Smooth muscle cell (in vitro differentiated cells): ENCODE measurements around the gene IER3IP1. TPM values are rescaled to one million over a fixed set of nuclear protein-coding genes. Genes with fewer than 3 reads are reported as not detected.
A peak's percentile ranks its signal among the peaks of the same experiment; 100 is the strongest.
"Not testable (repeated sequence)": the region's sequence is repeated elsewhere in the genome, so short reads cannot be mapped to it uniquely, and the experiment has no call there.

ENCODE experiments used
- DNase-seq: peaks from one replicate; lab custom pipeline; 2025; ENCODE audit not compliant: unreplicated experiment; lab: John Stamatoyannopoulos, UW
- H2AFZ ChIP-seq: fragments of 200-600 bp; sonication (generic); 2 replicates; pipeline ENCODE4 v1.6.0; 2016; ENCODE audit warnings: antibody characterized with exemption, low read depth, mild to moderate bottlenecking
- H3F3A ChIP-seq: fragments of 200-600 bp; sonication (generic); 2 replicates; pipeline ENCODE4 v1.6.0; 2017; ENCODE audit warnings: antibody characterized with exemption, low read depth
- H3K27ac ChIP-seq: fragments of 200-600 bp; sonication (generic); 2 replicates; pipeline ENCODE4 v1.5.1; 2016; ENCODE audit warnings: low read depth, mild to moderate bottlenecking
- H3K27me3 ChIP-seq: fragments of 200-600 bp; sonication (generic); 2 replicates; pipeline ENCODE4 v1.6.1; 2016; ENCODE audit warnings: low read depth, mild to moderate bottlenecking
- H3K36me3 ChIP-seq: fragments of 200-600 bp; sonication (generic); 2 replicates; pipeline ENCODE4 v1.5.1; 2016; ENCODE audit warnings: low read depth
- H3K4me1 ChIP-seq: fragments of 200-600 bp; sonication (generic); 2 replicates; pipeline ENCODE4 v1.5.1; 2016; ENCODE audit warnings: low read depth
- H3K4me2 ChIP-seq: fragments of 200-600 bp; sonication (generic); 2 replicates; pipeline ENCODE4 v1.6.0; 2016; ENCODE audit warnings: mild to moderate bottlenecking
- H3K4me3 ChIP-seq: fragments of 200-600 bp; sonication (generic); 2 replicates; pipeline ENCODE4 v1.5.1; 2016; ENCODE audit warnings: mild to moderate bottlenecking
- H3K79me2 ChIP-seq: fragments of 200-600 bp; sonication (generic); 2 replicates; pipeline ENCODE4 v1.6.0; 2016; ENCODE audit warnings: low read depth, mild to moderate bottlenecking
- H3K9ac ChIP-seq: fragments of 200-600 bp; sonication (generic); 2 replicates; pipeline ENCODE4 v1.6.0; 2016; ENCODE audit warnings: low read depth
- H3K9me3 ChIP-seq: fragments of 200-600 bp; sonication (generic); replicated peaks from 2 replicates; pipeline ENCODE4 v1.5.1; 2016; ENCODE audit warnings: low read depth
- H4K20me1 ChIP-seq: fragments of 200-600 bp; sonication (generic); 2 replicates; pipeline ENCODE4 v1.6.0; 2016; ENCODE audit warnings: low read depth
- CTCF ChIP-seq: fragments of 200-600 bp; sonication (generic); IDR thresholded peaks from 2 replicates; pipeline ENCODE4 v1.5.1; 2017; ENCODE audit warnings: borderline replicate concordance, mild to moderate bottlenecking, antibody characterized with exemption; ENCODE audit not compliant: insufficient read depth, poor library complexity, severe bottlenecking
- WGBS: methylation state at CpG from one replicate; pipeline ENCODE4 v1.1.7; 2016; ENCODE audit warnings: low lambda C conversion rate; 5-methylcytosine and 5-hydroxymethylcytosine counted together
- polyA plus RNA-seq: library from polyadenylated mRNA; unstranded; fragments of >200 nt; fragmentation: Nextera tagmentation; extraction: Ambion mirVana; gene quantifications from 2 replicates; pipeline ENCODE4 v1.2.1, GENCODE V29; 2016
- total RNA-seq: library from RNA; depleted of rRNA; stranded (reverse); fragments of >200 nt; gene quantifications from 2 replicates; pipeline ENCODE4 v1.2.3, GENCODE V29; 2014

The IER3IP1 gene
- total and polyA plus RNA-seq, 2 experiments from 2014 or later, result 35.8 to 39.9 TPM

- Histone ChIP-seq H3K4me3 (no peak overlapping the region), H3K27ac (peak overlapping the region; percentile 31), H4K20me1 (peaks cover 100% of the 10 kb centered on the region)
These were observed 12.9 kb downstream of the IER3IP1 start for GRCh38 chr18:47163241-47163640.

GRCh38 chr18:47160256-47160655, 15.9 kb downstream of the IER3IP1 start:
- no peak for DNase-seq
- Histone ChIP-seq H3K4me3 (no peak overlapping the region), H3K9me3 (no peaks in the 10 kb centered on the region), H3K36me3 (peaks cover 2% of the 10 kb centered on the region), H4K20me1 (peaks cover 100% of the 10 kb centered on the region), H3K4me1 (peaks cover 6% of the 10 kb centered on the region), H3K27me3 (no peaks in the 10 kb centered on the region), H2AFZ (no peak overlapping the region), H3K79me2 (peaks cover 76% of the 10 kb centered on the region), H3F3A (peaks cover 2% of the 10 kb centered on the region), H3K4me2 (no peak overlapping the region), H3K27ac (no peak overlapping the region), H3K9ac (no peak overlapping the region)
- WGBS, result 92% methylated on average over 5 of the region's 5 CpGs
- TF ChIP-seq CTCF, result no peak

More at GRCh38 chr18:47163241-47163640, 12.9 kb downstream of the IER3IP1 start:
- no peak for DNase-seq
- H3K79me2 ChIP-seq, result peaks cover 97% of the 10 kb centered on the region
- no peak for TF ChIP-seq CTCF
- no peaks in the 10 kb centered on the region for H3K36me3 ChIP-seq
- H3K9ac ChIP-seq, result no peak overlapping the region
- no peaks in the 10 kb centered on the region for H3F3A ChIP-seq
- 65% methylated on average over 5 of the region's 5 CpGs for WGBS
- H3K4me1 ChIP-seq, result peaks cover 6% of the 10 kb centered on the region
- no peak overlapping the region for H3K4me2 ChIP-seq
- no peaks in the 10 kb centered on the region for H3K27me3 ChIP-seq
- no peaks in the 10 kb centered on the region for H3K9me3 ChIP-seq
- H2AFZ ChIP-seq, result no peak overlapping the region

- not testable (repeated sequence) for DNase-seq
- H3K79me2 ChIP-seq, result peaks cover 57% of the 10 kb centered on the region
- WGBS, result 55% methylated on average over 16 of the region's 16 CpGs
These were observed 17.8 kb downstream of the IER3IP1 start for GRCh38 chr18:47158404-47158803.

GRCh38 chr18:47151439-47151838, 24.7 kb downstream of the IER3IP1 start:
- Histone ChIP-seq H3K9me3 (no peaks in the 10 kb centered on the region), H3K9ac (no peak overlapping the region), H4K20me1 (peaks cover 22% of the 10 kb centered on the region), H3K27me3 (no peaks in the 10 kb centered on the region), H3K27ac (peak overlapping the region; percentile 78), H3F3A (peaks cover 34% of the 10 kb centered on the region), H3K36me3 (peaks cover 5% of the 10 kb centered on the region), H3K4me3 (peak overlapping the region; percentile 82), H3K4me1 (peaks cover 14% of the 10 kb centered on the region), H3K79me2 (peaks cover 32% of the 10 kb centered on the region), H3K4me2 (peak overlapping the region; percentile 91), H2AFZ (no peak overlapping the region)
- no peak for TF ChIP-seq CTCF
- DNase-seq, result no peak

More at GRCh38 chr18:47158404-47158803, 17.8 kb downstream of the IER3IP1 start:
- not testable (repeated sequence) for H3K36me3 ChIP-seq, H3K27me3 ChIP-seq, H2AFZ ChIP-seq, H3K9ac ChIP-seq, H3K4me1 ChIP-seq, H3K4me2 ChIP-seq, H3K9me3 ChIP-seq, H3K4me3 ChIP-seq
- H3K27ac ChIP-seq, result peak overlapping the region; percentile 17
- H3F3A ChIP-seq, result peaks cover 16% of the 10 kb centered on the region
- peaks cover 91% of the 10 kb centered on the region for H4K20me1 ChIP-seq
